CD4-positive, alpha-beta T cell treated with Interferon alpha-2 for 1 hour (primary cell): Measurements from ENCODE around the gene BIVM.

Experiments used
- DNase-seq, 2 donors: peaks; one replicate each; pipeline ENCODE4 v3.0.0-alpha.2; 2020 to 2022

The BIVM gene

GRCh38 chr13:102881819-102882686 lies 83.1 kb downstream of the BIVM start:
- DNase-seq: no peak
